Hepatocyte (in vitro differentiated cells): ENCODE data around the gene CWF19L1.

Source experiments
- EZH2 ChIP-seq: fragments of 200-600 bp; sonication (generic); IDR thresholded peaks from 2 replicates; pipeline ENCODE4 v1.6.1; 2016; ENCODE audit warnings: antibody characterized with exemption, mild to moderate bottlenecking, borderline replicate concordance
- TF ChIP-seq, protein P1 (sequence below): fragments of 200-600 bp; sonication (generic); IDR thresholded peaks from 2 replicates; pipeline ENCODE4 v1.5.1; 2016; ENCODE audit warnings: antibody characterized with exemption, mild to moderate bottlenecking; ENCODE audit not compliant: poor library complexity

DNA sequence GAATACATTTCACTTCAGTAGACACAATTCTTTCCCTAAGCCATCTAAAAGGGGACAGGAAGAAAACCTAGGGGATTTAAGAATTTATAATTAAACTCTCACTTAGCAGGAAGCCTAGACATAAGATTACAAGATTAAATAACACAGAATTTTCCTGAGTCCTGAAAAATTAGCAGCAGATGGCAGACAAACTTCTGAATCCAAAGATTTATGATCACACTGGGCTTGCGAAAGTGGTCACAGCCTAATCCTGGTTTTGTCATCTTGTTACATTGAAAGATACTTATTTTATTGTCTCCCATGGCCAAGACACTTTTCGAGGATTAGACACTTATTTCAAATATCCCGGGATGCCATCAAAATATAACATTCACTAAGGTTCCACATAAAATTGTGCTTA, 84.5 kb downstream of the CWF19L1 start:
- TF ChIP-seq, protein P1, sequence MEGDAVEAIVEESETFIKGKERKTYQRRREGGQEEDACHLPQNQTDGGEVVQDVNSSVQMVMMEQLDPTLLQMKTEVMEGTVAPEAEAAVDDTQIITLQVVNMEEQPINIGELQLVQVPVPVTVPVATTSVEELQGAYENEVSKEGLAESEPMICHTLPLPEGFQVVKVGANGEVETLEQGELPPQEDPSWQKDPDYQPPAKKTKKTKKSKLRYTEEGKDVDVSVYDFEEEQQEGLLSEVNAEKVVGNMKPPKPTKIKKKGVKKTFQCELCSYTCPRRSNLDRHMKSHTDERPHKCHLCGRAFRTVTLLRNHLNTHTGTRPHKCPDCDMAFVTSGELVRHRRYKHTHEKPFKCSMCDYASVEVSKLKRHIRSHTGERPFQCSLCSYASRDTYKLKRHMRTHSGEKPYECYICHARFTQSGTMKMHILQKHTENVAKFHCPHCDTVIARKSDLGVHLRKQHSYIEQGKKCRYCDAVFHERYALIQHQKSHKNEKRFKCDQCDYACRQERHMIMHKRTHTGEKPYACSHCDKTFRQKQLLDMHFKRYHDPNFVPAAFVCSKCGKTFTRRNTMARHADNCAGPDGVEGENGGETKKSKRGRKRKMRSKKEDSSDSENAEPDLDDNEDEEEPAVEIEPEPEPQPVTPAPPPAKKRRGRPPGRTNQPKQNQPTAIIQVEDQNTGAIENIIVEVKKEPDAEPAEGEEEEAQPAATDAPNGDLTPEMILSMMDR, result no peak
- TF ChIP-seq EZH2, result no peak
